LNCaP clone FGC (cell line): ENCODE results near the gene ENO4.

ENCODE experiments used
- DNase-seq: peaks from one replicate; pipeline ENCODE4 v3.0.0-alpha.2; 2011; ENCODE audit warnings: low read depth
- H3K4me3 ChIP-seq: 2 replicates; pipeline ENCODE4 v1.5.1; 2011; ENCODE audit warnings: mild to moderate bottlenecking, low read depth, low read length, control low read depth
- TF ChIP-seq, protein P1 (sequence below): IDR thresholded peaks from 2 replicates; pipeline ENCODE4 v1.5.1; 2012; ENCODE audit warnings: mild to moderate bottlenecking; ENCODE audit not compliant: control insufficient read depth, insufficient read depth; ENCODE audit errors: extremely low read depth

Gene ENO4, protein sequence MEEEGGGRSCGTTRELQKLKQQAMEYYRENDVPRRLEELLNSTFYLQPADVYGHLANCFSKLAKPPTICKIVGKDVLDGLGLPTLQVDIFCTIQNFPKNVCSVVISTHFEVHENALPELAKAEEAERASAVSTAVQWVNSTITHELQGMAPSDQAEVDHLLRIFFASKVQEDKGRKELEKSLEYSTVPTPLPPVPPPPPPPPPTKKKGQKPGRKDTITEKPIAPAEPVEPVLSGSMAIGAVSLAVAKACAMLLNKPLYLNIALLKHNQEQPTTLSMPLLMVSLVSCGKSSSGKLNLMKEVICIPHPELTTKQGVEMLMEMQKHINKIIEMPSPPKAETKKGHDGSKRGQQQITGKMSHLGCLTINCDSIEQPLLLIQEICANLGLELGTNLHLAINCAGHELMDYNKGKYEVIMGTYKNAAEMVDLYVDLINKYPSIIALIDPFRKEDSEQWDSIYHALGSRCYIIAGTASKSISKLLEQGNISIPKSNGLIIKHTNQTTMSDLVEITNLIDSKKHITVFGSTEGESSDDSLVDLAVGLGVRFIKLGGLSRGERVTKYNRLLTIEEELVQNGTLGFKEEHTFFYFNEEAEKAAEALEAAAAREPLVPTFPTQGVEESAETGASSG

GRCh38 chr10:116849248-116850057 is at the start of gene ENO4:
TSS of gene ENO4 (plus strand) at chr10:116849499. CDS start at chr10:116849567, 68 bp downstream.
- TF ChIP-seq, protein P1, sequence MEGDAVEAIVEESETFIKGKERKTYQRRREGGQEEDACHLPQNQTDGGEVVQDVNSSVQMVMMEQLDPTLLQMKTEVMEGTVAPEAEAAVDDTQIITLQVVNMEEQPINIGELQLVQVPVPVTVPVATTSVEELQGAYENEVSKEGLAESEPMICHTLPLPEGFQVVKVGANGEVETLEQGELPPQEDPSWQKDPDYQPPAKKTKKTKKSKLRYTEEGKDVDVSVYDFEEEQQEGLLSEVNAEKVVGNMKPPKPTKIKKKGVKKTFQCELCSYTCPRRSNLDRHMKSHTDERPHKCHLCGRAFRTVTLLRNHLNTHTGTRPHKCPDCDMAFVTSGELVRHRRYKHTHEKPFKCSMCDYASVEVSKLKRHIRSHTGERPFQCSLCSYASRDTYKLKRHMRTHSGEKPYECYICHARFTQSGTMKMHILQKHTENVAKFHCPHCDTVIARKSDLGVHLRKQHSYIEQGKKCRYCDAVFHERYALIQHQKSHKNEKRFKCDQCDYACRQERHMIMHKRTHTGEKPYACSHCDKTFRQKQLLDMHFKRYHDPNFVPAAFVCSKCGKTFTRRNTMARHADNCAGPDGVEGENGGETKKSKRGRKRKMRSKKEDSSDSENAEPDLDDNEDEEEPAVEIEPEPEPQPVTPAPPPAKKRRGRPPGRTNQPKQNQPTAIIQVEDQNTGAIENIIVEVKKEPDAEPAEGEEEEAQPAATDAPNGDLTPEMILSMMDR = no peak
- peak; percentile 84 for DNase-seq
- H3K4me3 ChIP-seq = peak within 1 kb of the TSS; percentile 91

GRCh38 chr10:116800286-116800929 is 48.9 kb upstream of the ENO4 start:
- DNase-seq = no peak
- no peak overlapping the region for H3K4me3 ChIP-seq
- TF ChIP-seq, protein P1 = no peak

- TF ChIP-seq, protein P1 = no peak
- DNase-seq = no peak
- no peak overlapping the region for H3K4me3 ChIP-seq
These were observed 47.6 kb upstream of the ENO4 start for GRCh38 chr10:116801658-116802057.

GRCh38 chr10:116802474-116802873 is 46.8 kb upstream of the ENO4 start:
- no peak for DNase-seq
- TF ChIP-seq, protein P1 = no peak
- no peak overlapping the region for H3K4me3 ChIP-seq

DNA sequence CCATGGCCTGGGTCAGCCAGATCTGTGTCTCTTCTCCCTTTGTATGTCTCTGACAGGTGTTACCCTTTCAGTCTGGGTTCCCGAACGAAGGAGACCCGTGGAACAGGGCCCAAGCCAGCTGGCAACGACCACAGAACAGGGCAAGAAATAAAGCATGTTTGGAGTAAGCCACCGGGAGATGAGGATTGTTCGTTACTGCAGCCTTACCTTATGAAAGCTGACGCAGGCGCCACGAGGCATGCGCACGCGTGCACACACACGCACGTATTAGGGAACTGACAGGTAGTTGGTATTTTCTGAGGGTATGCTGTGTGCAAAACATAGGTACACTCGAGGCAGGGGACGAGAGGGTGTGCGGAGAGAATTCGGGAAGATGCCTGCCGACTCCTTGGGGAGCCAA is 46.4 kb upstream of the ENO4 start:
- TF ChIP-seq, protein P1 = no peak
- no peak for DNase-seq
- no peak overlapping the region for H3K4me3 ChIP-seq

DNA sequence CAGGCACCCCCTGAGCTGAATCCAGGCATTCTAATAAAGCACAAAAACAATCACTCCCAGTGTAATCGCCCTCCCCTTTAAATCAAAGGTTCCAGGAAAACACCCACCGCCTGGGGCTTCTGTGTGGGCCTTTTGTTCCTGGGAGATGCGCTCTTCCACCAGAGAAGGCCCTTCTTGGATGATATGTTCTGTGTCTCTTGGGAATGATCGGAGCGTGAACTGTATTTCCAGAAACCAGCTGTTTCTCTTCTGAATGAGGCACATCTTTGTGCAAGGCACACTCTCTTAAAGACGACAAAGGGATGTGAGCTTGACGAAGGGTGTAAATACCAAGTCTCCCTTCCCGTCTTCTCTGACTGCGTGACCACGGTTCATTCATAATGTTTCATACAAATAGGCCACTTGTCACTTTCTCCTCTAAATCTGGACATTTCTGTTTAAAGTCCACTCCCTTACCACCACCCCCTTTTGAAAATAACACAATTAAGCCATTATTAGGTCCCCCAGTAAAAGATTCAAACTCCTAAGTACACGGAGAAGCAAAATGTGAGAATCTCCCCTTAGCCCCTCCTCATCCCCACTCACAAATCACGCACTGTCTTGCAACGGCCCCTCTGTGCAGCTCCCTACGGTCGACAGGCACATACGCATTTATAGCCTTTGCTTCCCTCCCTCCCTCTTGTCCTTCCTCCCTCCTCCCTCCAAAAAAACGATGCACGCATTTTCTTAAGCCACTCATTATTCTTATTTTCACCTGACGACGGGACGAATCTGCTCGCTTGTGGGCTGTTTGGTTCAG is 45.6 kb upstream of the ENO4 start:
- TF ChIP-seq, protein P1 = no peak
- no peak overlapping the region for H3K4me3 ChIP-seq
- DNase-seq = no peak
